GM21390 (cell line): ENCODE measurements around the gene FBXL16.
"Not testable (repeated sequence)": the region's sequence is repeated elsewhere in the genome, so short reads cannot be mapped to it uniquely, and the experiment has no call there.

Experiments used
- ATAC-seq: cut with Tn5 transposase; IDR thresholded peaks from one replicate; pipeline ENCODE4 v1.9.1; 2021; ENCODE audit not compliant: unreplicated experiment

Gene FBXL16

DNA sequence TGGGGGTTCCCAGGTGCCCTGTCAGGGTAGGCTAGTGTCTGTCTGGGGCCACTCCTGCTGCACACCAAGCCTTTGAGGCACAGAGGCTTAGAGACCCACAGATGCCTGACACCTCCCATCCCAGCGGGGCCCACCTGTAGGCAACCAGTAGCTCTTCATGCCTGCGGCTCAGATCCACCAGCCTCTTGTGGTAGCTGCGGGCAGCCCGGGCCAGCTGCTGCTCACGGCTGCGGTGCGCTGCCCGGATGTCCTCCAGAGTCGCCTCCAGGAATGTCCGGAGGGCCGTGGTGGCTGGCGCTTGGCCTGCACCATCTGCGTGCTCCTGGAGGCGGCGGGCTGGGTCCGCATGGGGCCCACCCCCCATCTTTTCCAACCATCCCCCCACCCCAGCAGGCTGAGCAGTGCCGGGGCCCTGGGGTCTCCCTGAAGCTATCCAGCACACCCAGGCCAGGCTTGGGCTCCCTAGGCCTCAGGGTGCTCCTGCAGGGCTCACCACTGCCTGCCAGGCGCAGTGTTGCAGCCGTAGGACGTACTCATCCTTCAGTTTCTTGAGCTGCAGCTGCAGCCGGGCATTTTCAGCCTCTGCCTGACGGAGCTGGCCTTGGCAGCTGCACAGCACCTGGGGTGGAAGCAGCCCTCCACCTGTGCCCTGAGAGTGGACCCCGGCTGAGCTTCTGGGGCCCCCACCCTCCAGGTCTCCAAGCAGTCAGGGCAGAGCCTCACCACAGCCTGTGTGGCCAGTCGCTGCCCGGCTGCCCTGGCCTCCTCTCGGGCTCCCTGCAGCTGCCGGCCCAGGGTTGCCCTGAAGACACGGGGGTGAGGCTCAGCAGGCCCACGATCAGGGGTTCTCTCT lies 18.8 kb upstream of the FBXL16 start:
- ATAC-seq: no peak

DNA sequence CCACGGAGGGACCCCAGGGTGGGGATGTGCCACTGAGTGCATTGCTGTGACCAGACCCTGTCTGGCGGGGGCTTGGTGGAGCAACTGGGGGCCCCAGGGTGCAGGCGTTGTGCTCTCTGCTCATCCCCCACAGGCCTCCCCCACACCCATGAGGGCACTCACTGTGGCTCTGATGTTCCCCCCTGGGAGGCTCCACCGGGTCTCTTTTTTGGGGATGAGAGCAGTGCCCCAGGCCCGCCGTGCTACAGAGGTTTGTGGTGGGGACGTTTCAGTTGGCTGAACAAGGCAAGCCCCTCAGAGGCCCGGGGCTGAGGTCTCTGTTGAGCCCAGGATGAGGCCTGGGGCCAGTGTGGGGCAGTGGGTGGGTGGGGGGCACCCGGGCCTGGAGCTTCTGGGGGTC lies 18.1 kb upstream of the FBXL16 start:
- ATAC-seq: no peak

GRCh38 chr16:722835-723633 lies 17.4 kb upstream of the FBXL16 start:
- ATAC-seq: no peak

DNA sequence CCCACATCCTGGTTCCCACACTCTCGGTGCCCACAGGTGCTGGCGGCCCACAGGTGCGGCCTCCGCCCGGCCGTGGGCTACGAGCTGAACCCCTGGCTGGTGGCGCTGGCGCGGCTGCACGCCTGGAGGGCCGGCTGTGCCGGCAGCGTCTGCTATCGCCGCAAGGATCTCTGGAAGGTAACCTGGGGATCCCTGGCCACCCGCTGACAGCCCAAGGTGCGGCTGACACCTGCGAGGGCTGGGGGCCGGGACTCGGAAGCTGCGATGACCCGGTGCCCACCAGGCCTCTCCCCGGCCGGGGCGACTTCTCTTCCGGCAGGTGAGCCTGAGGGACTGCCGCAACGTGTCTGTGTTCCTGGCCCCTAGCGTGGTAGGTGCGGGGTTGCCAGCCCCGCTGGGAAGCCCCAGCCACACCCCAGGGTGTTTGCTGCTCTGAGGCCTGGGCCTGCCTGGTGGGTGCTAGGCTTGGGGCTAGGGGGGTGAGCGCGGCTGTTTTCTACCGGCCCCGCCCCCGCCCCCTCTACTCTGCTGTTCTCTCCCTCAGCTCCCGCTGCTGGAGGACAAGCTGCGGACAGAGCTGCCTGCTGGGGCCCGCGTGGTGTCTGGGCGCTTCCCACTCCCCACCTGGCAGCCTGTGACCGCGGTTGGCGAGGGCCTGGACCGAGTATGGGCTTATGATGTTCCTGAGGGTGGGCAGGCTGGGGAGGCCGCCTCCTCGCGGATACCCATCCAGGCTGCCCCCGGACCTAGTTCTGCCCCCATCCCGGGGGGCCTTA lies 16.4 kb upstream of the FBXL16 start:
- no peak for ATAC-seq

GRCh38 chr16:720990-721764 lies 15.6 kb upstream of the FBXL16 start, which contains the start of gene ANTKMT:
Gene ANTKMT, plus strand, starts transcription at chr16:721146. Its CDS starts 129 bp downstream, at chr16:721275.
- ATAC-seq: peak; percentile 60

- no peak for ATAC-seq
These were observed 14.9 kb upstream of the FBXL16 start for GRCh38 chr16:720447-720989.

DNA sequence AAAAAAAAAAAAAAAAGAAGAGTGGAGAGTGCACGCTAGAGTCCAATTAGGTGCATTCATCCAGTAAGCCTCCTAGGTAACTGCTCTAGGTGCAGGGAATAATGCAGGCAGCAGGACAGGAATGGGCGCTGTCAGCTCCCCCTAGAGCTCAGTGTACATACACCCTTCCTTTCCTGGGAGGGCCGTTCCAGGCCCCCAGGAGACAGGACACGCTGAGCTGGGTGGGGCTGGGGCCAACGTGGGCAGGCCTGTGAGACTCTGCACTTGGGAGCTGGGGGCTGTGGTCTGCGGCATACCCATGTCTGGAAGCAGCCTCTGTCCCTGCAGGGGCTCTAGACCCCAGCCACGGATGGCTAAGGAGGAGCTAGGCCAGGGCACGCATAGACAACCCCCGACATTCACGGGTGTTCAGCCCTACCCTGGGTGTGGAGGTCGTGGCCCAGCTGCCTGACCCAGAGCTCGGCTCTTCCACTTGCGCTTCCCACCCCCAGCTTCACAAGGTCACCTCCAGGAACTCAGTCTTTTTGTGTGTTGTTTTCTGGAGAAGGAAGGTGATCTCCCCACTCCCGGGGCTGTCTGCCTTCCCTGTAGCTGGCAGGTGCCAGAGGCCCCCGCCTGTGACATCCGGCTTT lies 14.3 kb upstream of the FBXL16 start:
- ATAC-seq: no peak

GRCh38 chr16:718922-719321 lies 13.3 kb upstream of the FBXL16 start:
- no peak for ATAC-seq

DNA sequence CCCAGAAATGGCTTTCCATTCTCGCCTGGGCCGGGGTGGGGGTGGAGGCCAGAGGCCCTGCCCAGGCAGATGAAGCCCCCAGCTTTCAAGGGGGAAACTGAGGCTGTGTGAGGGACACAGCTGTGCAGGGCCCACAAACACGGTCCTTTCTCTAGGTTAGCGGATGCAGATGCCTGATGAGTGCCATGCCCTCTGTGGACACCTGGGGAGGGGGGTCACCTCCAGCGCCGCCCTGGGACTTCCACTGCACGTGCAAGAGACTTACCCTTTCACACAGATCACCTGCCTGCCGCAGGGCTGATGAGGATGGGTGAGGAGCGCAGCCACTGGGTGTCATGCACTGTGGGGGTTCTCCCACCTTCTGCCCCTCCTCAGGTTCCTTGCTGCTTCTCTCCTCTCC lies 12.8 kb upstream of the FBXL16 start:
- no peak for ATAC-seq

- no peak for ATAC-seq
These were observed 12.0 kb upstream of the FBXL16 start for GRCh38 chr16:717450-718245.

DNA sequence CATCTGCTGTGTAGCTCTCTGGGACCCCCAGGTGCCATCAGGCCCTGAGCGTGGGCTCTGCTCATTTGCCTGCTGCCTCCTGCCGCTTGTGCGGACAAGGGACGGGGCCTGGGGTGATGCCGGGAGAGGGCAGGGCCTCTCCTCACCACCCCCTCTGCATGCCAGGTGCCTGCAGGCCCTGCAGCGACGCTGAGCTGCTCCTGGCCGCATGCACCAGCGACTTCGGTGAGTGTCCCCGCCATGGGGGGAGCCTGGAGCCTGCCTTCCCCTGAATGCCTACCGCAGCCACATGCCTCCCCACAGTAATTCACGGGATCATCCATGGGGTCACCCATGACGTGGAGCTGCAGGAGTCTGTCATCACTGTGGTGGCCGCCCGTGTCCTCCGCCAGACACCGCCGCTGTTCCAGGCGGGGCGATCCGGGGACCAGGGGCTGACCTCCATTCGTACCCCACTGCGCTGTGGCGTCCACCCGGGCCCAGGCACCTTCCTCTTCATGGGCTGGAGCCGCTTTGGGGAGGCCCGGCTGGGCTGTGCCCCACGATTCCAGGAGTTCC lies 11.2 kb upstream of the FBXL16 start:
- no peak for ATAC-seq

DNA sequence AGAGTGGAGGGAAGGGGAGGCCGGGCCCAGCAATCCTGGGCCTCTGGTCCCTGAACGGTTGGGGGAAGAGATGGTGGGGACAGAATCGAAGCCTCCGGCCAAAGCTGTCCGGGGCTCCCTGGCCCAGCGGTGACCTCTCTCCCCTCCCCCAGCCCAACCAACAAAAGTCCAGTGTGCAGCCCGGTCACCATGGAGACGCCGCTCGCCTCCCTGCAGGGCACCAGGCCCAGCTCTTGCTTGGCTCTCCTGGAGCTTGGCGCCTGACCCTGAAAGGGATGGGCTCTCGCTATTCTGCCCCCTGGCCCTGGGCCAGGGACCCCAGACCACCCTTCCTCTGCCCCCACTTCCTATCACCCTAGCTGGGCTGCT lies 10.6 kb upstream of the FBXL16 start:
- no peak for ATAC-seq

- no peak for ATAC-seq
These were observed 10.0 kb upstream of the FBXL16 start for GRCh38 chr16:715477-716199.

- ATAC-seq: peak; percentile 68
These were observed 9.2 kb upstream of the FBXL16 start, which contains the start of gene METRN for GRCh38 chr16:714558-715476. Gene METRN, plus strand, starts transcription at chr16:715118. Its CDS starts 172 bp downstream, at chr16:715290.

GRCh38 chr16:714079-714478 lies 8.5 kb upstream of the FBXL16 start:
- ATAC-seq: no peak

DNA sequence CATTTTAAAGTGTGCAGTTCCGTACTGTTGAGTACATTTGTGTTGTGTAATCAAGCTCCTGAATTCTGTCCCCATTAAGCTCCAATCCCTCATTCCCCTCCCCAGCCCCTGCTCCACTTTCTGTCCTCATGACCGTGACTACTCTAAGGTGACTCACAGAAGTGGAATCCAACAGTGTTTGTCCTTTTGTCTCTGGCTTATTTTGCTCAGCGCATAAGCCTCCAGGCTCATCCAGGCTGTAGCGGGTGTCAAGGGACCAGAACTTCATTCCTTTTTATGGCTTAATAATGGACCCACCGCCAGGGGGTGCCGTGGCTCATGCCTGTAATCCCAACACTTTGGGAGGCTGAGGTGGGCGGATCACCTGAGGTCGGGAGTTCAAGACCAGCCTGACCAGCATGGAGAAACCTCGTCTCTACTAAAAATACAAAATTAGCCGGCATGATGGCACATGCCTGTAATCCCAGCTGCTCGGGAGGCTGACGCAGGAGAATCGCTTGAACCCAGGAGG lies 7.2 kb upstream of the FBXL16 start:
- not testable (repeated sequence) for ATAC-seq
